Ovary (tissue), 3 donors: ENCODE results near the gene DTNBP1.

Experiments used
- CTCF ChIP-seq, 3 donors: fragments of 450-650 bp in 2 of 3; fragments of 200-600 bp in 1 of 3; IDR thresholded peaks; one replicate each; pipeline versions ENCODE4 v1.5.1 to v1.8.0; 2016 to 2022; ENCODE audit warnings: antibody characterized with exemption in 3 of 3, mild to moderate bottlenecking in 1 of 3
- EP300 ChIP-seq: sonication (generic); formaldehyde crosslinking; IDR thresholded peaks from one replicate; pipeline ENCODE4 v1.6.1; 2017; ENCODE audit warnings: antibody characterized with exemption
- donor health status: DM: no; HTN: no; CAD: no.

- TF ChIP-seq CTCF (IDR thresholded peaks at IDR 0.05) (no peak), EP300 (no peak)
Measured at GRCh38 chr6:15518878-15519277, 143.9 kb downstream of the DTNBP1 start.
